CD14-positive monocyte (primary cell): Measurements from ENCODE around the gene ZNF747. TPM values are rescaled to one million over a fixed set of nuclear protein-coding genes. Genes with fewer than 3 reads are reported as not detected.
A peak's percentile ranks its signal among the peaks of the same experiment; 100 is the strongest.

Experiments used
- DNase-seq, 3 donors: peaks; one replicate each; pipeline ENCODE4 v3.0.0-alpha.2; 2011 to 2022
- H2AFZ ChIP-seq: 2 replicates; pipeline ENCODE4 v1.6.0; 2012; ENCODE audit warnings: mild to moderate bottlenecking, low read depth, low read length, inconsistent platforms; ENCODE audit not compliant: insufficient read depth, poor library complexity, severe bottlenecking
- H3K27ac ChIP-seq, 2 donors: 1 replicate in 1 of 2; 2 replicates in 1 of 2; pipeline ENCODE4 v1.5.1; 2012 to 2013; ENCODE audit warnings: low read length in 2 of 2, control low read depth in 1 of 2, inconsistent platforms in 1 of 2, low read depth in 1 of 2, mild to moderate bottlenecking in 1 of 2
- H3K27me3 ChIP-seq, 2 donors: one replicate each; pipeline versions ENCODE4 v1.6.0 to v1.6.1; 2011 to 2013; ENCODE audit warnings: low read length in 2 of 2; ENCODE audit not compliant: control insufficient read depth in 2 of 2, insufficient read depth in 2 of 2
- H3K36me3 ChIP-seq, 2 donors: replicated peaks in 1 of 2; 1 replicate in 1 of 2; 2 replicates in 1 of 2; pipeline versions ENCODE4 v1.5.1 to v1.6.1; 2012 to 2013; ENCODE audit warnings: low read length in 2 of 2, control low read depth in 1 of 2, inconsistent platforms in 1 of 2, mild to moderate bottlenecking in 1 of 2; ENCODE audit not compliant: insufficient read depth in 2 of 2, control insufficient read depth in 1 of 2
- H3K4me1 ChIP-seq, 2 donors: 1 replicate in 1 of 2; 2 replicates in 1 of 2; pipeline versions ENCODE4 v1.5.1 to v1.6.1; 2012 to 2013; ENCODE audit warnings: low read length in 2 of 2, control low read depth in 1 of 2, inconsistent platforms in 1 of 2, mild to moderate bottlenecking in 1 of 2, moderate library complexity in 1 of 2; ENCODE audit not compliant: insufficient read depth in 2 of 2, control insufficient read depth in 1 of 2
- H3K4me2 ChIP-seq: replicated peaks from 2 replicates; pipeline ENCODE3; 2012; ENCODE audit warnings: low read length, moderate library complexity, mild to moderate bottlenecking; ENCODE audit not compliant: poor library complexity, severe bottlenecking; ENCODE audit errors: extremely low read depth
- H3K4me3 ChIP-seq, 3 experiments: fragments of 200-600 bp in 1 of 3; sonication (generic) in 1 of 3; replicated peaks in 1 of 3; 1 replicate in 2 of 3; 2 replicates in 1 of 3; pipeline ENCODE4 v1.5.1; 2011 to 2013; ENCODE audit warnings: low read length in 3 of 3, mild to moderate bottlenecking in 3 of 3, control low read depth in 2 of 3, low read depth in 2 of 3, inconsistent platforms in 1 of 3, moderate library complexity in 1 of 3
- H3K79me2 ChIP-seq: 2 replicates; pipeline ENCODE4 v1.6.0; 2012; ENCODE audit warnings: mild to moderate bottlenecking, control low read depth, inconsistent platforms, low read length, moderate library complexity; ENCODE audit not compliant: insufficient read depth
- H3K9ac ChIP-seq: 2 replicates; pipeline ENCODE4 v1.6.0; 2017; ENCODE audit warnings: low read length, mild to moderate bottlenecking; ENCODE audit not compliant: insufficient read depth, poor library complexity, severe bottlenecking
- H3K9me3 ChIP-seq, 2 donors: replicated peaks in 1 of 2; 1 replicate in 1 of 2; 2 replicates in 1 of 2; pipeline versions ENCODE4 v1.5.1 to v1.6.1; 2012 to 2013; ENCODE audit warnings: low read length in 2 of 2, control low read depth in 1 of 2; ENCODE audit not compliant: control insufficient read depth in 1 of 2, insufficient read depth in 1 of 2
- H4K20me1 ChIP-seq: 2 replicates; pipeline ENCODE4 v1.6.0; 2012; ENCODE audit warnings: mild to moderate bottlenecking, low read length, control low read depth, moderate library complexity; ENCODE audit not compliant: insufficient read depth
- H3K27ac Mint-ChIP-seq, 7 donors: one replicate each; pipeline ENCODE4 v1.8.0; 2020; ENCODE audit warnings: mild to moderate bottlenecking in 7 of 7, mixed read lengths in 7 of 7, moderate library complexity in 6 of 7, inconsistent platforms in 2 of 7
- H3K27me3 Mint-ChIP-seq, 3 donors: one replicate each; pipeline ENCODE4 v1.8.0; 2021 to 2022; ENCODE audit warnings: low read depth in 3 of 3, mild to moderate bottlenecking in 3 of 3, mixed read lengths in 3 of 3, moderate library complexity in 3 of 3, inconsistent platforms in 1 of 3
- H3K36me3 Mint-ChIP-seq, 2 donors: one replicate each; pipeline ENCODE4 v1.8.0; 2020; ENCODE audit warnings: mixed read lengths in 2 of 2, inconsistent platforms in 1 of 2, mild to moderate bottlenecking in 1 of 2
- H3K4me1 Mint-ChIP-seq: one replicate; pipeline ENCODE4 v1.8.0; 2020; ENCODE audit warnings: mild to moderate bottlenecking, mixed read lengths
- H3K4me3 Mint-ChIP-seq, 2 donors: one replicate each; pipeline ENCODE4 v1.8.0; 2020; ENCODE audit warnings: mild to moderate bottlenecking in 2 of 2, mixed read lengths in 2 of 2, moderate library complexity in 1 of 2
- H3K9me3 Mint-ChIP-seq, 7 donors: one replicate each; pipeline ENCODE4 v1.8.0; 2020 to 2022; ENCODE audit warnings: mixed read lengths in 7 of 7, mild to moderate bottlenecking in 6 of 7, moderate library complexity in 6 of 7, inconsistent platforms in 2 of 7
- CTCF ChIP-seq: fragments of 200-600 bp; IDR thresholded peaks from one replicate; pipeline ENCODE4 v1.8.0; 2022; ENCODE audit warnings: antibody characterized with exemption, mild to moderate bottlenecking
- WGBS: methylation state at CpG from one replicate; pipeline ENCODE4 v1.1.5; 2013; ENCODE audit warnings: missing lambda C conversion rate; ENCODE audit not compliant: insufficient coverage; 5-methylcytosine and 5-hydroxymethylcytosine counted together
- intact Hi-C, 2 donors: fragments of 100-400 bp; cut with micrococcal nuclease; formaldehyde crosslinking; loops; one replicate each; pipeline versions ENCODE4 v1.15.0 to v1.15.1; 2023
- polyA plus RNA-seq, 3 donors: library from polyadenylated mRNA; depleted of rRNA in 1 of 3; unstranded in 2 of 3; stranded (reverse) in 1 of 3; fragments of 300-500 nt in 2 of 3; fragments of >200 nt in 1 of 3; fragmentation: Illumina TruSeq in 2 of 3; gene quantifications; 1 replicate in 2 of 3; 2 replicates in 1 of 3; pipeline ENCODE4 v1.2.3, GENCODE V29; 2012 to 2021

ZNF747 gene
- polyA plus RNA-seq, 3 donors = 4.1 to 6.6 (median 4.4) TPM

- Histone ChIP-seq H3K36me3 (peaks cover 14 to 25% of the 10 kb centered on the region in 2 donors), H3K9ac (peak overlapping the region; percentile 80), H3K4me3 (peak overlapping the region; percentile 59 to 93 (median 63)), H4K20me1 (peaks cover 19% of the 10 kb centered on the region), H3K9me3 (no peaks in the 10 kb centered on the region), H3K79me2 (peaks cover 4% of the 10 kb centered on the region), H2AFZ (peak overlapping the region; percentile 96), H3K4me2 (peak overlapping the region; percentile 99), H3K4me1 (peaks cover 28 to 39% of the 10 kb centered on the region in 2 donors), H3K27me3 (no peaks in the 10 kb centered on the region), H3K27ac (peak overlapping the region; percentile 85 to 87)
- peaks cover 20 to 26% of the 10 kb centered on the region in 2 donors for H3K36me3 Mint-ChIP-seq
- peak; percentile 93 to 96 (median 95) for DNase-seq
- peaks cover 0 to 2% (median 0%) of the 10 kb centered on the region in 7 donors for H3K9me3 Mint-ChIP-seq
- H3K27ac Mint-ChIP-seq = peak overlapping the region; percentile 92 to 97 (median 97)
- H3K4me3 Mint-ChIP-seq = peak overlapping the region; percentile 84 to 92
- intact Hi-C loops = loop anchor here (1.0 to 5.0 kb wide), 6 partner anchors 8 to 85 kb away; partner anchors contain the start of genes ZNF785 (in 2 of the 2), SEPHS2 (in 1 of the 2), ZNF689 (in 1 of the 2) and ZNF764 (in 1 of the 2)
- 0% methylated on average over 67 of the region's 79 CpGs for WGBS
- H3K27me3 Mint-ChIP-seq = peaks cover 0 to 4% (median 3%) of the 10 kb centered on the region in 3 donors
- peak; percentile 49 for TF ChIP-seq CTCF
- peaks cover 29% of the 10 kb centered on the region for H3K4me1 Mint-ChIP-seq
Observed at GRCh38 chr16:30526823-30527634, 7.6 kb downstream of the ZNF747 start.

DNA sequence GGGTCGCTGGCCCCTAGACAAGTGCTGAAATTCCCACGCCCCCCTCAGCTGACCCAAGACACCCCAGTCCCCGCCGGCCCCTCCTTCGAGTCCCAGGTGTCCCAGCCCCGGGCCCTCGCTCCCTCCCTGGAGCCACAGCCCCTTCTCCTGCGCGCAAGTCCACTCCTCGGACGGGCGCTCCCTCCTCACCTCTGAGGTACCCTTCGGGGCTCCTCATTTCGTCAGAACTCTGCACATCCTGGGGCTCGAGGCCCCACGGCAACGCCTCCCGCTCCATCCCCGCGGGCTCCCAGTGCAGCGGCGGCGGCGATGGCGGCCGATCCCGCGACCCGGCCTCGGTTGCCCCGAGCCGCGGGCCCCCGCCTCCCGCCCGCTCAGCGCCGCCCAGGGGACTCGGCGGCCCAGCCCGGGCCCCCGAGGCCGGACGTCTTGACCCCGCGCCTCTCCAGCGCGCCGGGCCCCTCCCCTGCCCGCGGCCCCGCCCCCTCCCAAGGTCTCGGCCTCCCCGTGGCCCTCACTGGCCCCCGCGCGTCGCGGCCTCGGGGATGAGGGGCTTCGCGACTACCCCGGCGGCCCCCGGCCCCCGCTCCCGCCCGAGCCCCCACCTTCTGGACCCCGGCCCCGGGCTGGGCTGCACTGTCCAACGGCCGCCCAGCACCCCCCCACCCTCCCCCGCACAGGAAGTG, 8.4 kb downstream of the ZNF747 start, which contains the start of gene ZNF768:
Gene ZNF768 (minus strand): TSS at position 430 of the 686 bp plus-strand sequence. CDS start 153 bp downstream, at position 277.
- Histone ChIP-seq H3K9ac (peak within 1 kb of the TSS; percentile 80), H3K4me2 (peak within 1 kb of the TSS; percentile 99), H4K20me1 (peaks cover 26% of the 10 kb centered on the region), H3K9me3 (no peaks in the 10 kb centered on the region), H3K27me3 (no peaks in the 10 kb centered on the region), H3K4me1 (peaks cover 28 to 39% of the 10 kb centered on the region in 2 donors), H3K79me2 (peaks cover 4% of the 10 kb centered on the region), H3K27ac (peak within 1 kb of the TSS; percentile 85 to 87), H3K36me3 (peaks cover 17 to 26% of the 10 kb centered on the region in 2 donors), H2AFZ (peak within 1 kb of the TSS; percentile 96), H3K4me3 (peak within 1 kb of the TSS; percentile 59 to 93 (median 74))
- H3K36me3 Mint-ChIP-seq = peaks cover 24 to 26% of the 10 kb centered on the region in 2 donors
- DNase-seq = peak in 2 of 3 donors; percentile 6 to 21
- WGBS = under 1% methylated on average over 47 of the region's 73 CpGs
- intact Hi-C loops = loop anchor here (2.0 to 5.0 kb wide), 5 partner anchors 33 to 86 kb away; partner anchors contain the start of genes ZNF785 (in 2 of the 2), SEPHS2 (in 1 of the 2), ZNF689 (in 1 of the 2) and ZNF764 (in 1 of the 2)
- H3K4me1 Mint-ChIP-seq = peaks cover 29% of the 10 kb centered on the region
- H3K27ac Mint-ChIP-seq = peak within 1 kb of the TSS; percentile 92 to 97 (median 97)
- peak within 1 kb of the TSS; percentile 97 for H3K4me3 Mint-ChIP-seq
- H3K27me3 Mint-ChIP-seq = peaks cover 0 to 4% (median 0%) of the 10 kb centered on the region in 3 donors
- TF ChIP-seq CTCF = no peak
- peaks cover 0 to 2% (median 0%) of the 10 kb centered on the region in 7 donors for H3K9me3 Mint-ChIP-seq
